Epithelial cell of esophagus (primary cell): ENCODE data around the gene SFXN5.
A peak's percentile ranks its signal among the peaks of the same experiment; 100 is the strongest.

Experiments used
- DNase-seq: peaks from one replicate; pipeline ENCODE4 v3.0.0; 2010; ENCODE audit warnings: low read depth
- H3K4me3 ChIP-seq: 2 replicates; pipeline ENCODE4 v1.5.1; 2011; ENCODE audit warnings: mild to moderate bottlenecking, low read length, control low read depth
- CTCF ChIP-seq: IDR thresholded peaks from 2 replicates; pipeline ENCODE4 v1.5.1; 2011; ENCODE audit warnings: low read depth, mild to moderate bottlenecking, low read length, control low read depth, inconsistent platforms; ENCODE audit not compliant: insufficient read depth; ENCODE audit errors: missing control alignments

The SFXN5 gene

GRCh38 chr2:72949642-72950041 lies 121.9 kb downstream of the SFXN5 start:
- no peak for TF ChIP-seq CTCF
- H3K4me3 ChIP-seq, result no peak overlapping the region
- peak; percentile 13 for DNase-seq

GRCh38 chr2:72949045-72949444 lies 122.5 kb downstream of the SFXN5 start:
- no peak overlapping the region for H3K4me3 ChIP-seq
- DNase-seq, result peak; percentile 91
- TF ChIP-seq CTCF, result no peak

GRCh38 chr2:72947952-72948830 lies 123.3 kb downstream of the SFXN5 start:
- H3K4me3 ChIP-seq, result no peak overlapping the region
- no peak for DNase-seq
- no peak for TF ChIP-seq CTCF

- H3K4me3 ChIP-seq, result no peak overlapping the region
- no peak for DNase-seq
- TF ChIP-seq CTCF, result no peak
Measured at GRCh38 chr2:72946466-72946865, 125.0 kb downstream of the SFXN5 start.

- H3K4me3 ChIP-seq, result no peak overlapping the region
- TF ChIP-seq CTCF, result no peak
- DNase-seq, result no peak
Measured at GRCh38 chr2:72945450-72946019, 126.0 kb downstream of the SFXN5 start.

GRCh38 chr2:72944804-72945449 lies 126.6 kb downstream of the SFXN5 start:
- DNase-seq, result no peak
- no peak for TF ChIP-seq CTCF
- no peak overlapping the region for H3K4me3 ChIP-seq
